ENCODE results near the gene ACIN1.

The ACIN1 gene

DNA sequence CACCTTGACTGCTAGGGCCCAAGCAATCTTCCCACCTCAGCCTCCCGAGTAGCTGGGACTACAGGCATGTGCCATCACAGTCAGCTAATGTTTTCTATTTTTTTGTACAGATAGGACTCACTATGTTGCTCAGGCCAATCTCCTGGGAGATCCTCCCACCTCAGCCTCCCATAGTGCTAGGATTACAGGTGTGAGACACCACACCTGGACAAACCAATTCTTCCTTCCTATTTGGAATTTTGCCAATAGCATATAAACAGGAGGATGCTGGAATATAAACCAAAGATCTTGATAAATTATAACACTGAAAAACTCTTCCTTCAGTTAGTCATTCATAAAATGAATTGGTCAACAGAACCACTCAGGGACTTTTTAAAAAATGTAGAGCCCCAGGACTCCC is 8.4 kb downstream of the ACIN1 start:
- DNase-seq = no peak

DNA sequence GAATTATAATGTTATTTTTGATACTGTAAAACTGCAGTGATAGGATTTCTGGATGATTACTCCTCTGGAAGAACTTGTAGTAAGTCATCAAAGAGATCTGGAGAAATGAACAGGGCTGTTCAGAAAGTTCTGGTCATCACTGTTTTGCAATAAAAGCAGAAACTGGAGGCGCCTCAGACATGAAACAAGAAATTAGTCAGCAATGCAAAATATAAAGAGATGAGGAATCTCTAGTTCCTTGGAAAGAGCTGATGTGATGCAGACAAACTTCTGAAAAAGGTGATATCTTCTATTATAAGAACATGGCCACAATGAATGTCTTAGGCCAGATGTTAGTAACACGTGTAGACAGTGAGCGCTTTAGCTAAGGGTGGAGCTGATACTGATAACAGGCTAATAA is 9.5 kb downstream of the ACIN1 start:
- DNase-seq = no peak

DNA sequence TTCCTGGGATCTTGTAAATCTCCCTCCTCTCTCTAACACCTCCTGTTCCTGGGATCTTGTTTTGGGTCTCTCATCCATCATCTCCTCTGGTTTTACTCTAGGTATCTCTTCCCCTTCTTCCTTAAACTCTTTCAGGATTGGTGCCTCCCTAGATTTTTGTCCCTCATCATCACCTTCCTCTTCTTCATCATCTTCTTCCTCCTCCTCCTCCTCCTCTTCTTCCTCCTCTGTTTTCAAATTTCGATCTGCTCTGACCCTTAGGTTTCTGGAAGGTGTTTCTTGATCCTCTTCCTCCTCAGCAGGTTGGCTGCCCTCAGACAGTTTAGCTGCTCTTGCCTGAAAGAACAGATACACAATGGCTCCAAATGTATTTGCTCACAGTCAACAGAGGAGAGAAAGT is 14.5 kb downstream of the ACIN1 start:
- no peak for DNase-seq

DNA sequence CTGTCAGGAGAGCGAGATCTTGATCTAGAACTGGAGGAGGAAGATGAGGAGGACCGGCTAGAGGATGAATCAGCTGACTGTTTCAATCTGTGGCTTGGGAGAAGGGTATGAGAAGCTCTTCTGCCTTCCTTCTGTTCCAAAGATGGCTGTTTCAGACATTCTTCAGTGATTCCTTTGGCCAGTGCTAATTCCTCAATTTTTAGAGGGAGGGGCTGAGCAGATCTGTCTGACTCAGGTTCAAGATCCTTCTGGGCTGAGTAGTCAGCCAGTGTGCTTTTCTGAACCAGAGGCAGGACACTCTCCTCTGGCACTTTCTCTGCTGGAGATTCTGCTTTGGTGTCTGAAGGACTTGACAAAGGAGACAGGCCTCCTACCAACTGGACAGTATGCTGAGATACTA is 15.2 kb downstream of the ACIN1 start:
- DNase-seq = no peak

DNA sequence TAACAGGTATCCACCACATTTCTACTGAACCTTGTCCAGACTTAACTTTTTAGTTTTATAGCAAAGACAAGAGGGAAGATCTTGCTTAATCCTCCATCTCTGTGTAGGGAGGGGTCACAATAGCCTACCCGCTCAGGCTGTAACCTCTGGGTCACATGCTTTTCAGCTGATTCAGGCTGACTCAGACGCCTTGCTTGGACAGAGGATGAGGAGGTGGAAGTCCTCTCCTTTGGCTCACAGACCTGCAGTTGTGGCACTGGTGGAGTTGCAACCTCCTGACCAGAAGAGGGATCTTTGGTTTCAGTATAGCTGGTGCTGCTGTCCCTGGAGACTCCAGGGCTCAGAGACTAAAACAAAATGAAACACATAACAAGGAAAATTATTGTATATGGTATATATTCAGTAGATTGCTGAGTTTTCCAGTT is 16.2 kb downstream of the ACIN1 start:
- DNase-seq = no peak

DNA sequence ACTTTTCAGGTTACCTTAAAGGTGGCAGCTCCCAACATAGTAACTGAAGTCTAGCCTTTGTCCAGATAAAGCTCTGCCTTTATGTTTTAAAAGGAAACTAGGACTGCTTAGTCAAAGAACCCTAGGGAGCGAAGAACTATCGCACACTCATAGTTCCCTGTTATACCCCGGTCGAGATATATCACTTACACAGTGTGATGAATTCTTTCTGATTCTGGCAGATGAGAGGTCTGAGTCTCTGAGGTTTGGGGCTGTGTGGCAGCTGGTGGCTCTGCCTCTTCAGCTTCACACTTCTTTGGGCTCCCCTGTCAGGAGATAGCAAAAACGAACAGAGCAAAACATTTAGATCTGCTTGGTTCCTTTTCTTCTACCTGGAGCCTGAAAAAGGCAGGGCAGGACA is 17.0 kb downstream of the ACIN1 start:
- DNase-seq = no peak

DNA sequence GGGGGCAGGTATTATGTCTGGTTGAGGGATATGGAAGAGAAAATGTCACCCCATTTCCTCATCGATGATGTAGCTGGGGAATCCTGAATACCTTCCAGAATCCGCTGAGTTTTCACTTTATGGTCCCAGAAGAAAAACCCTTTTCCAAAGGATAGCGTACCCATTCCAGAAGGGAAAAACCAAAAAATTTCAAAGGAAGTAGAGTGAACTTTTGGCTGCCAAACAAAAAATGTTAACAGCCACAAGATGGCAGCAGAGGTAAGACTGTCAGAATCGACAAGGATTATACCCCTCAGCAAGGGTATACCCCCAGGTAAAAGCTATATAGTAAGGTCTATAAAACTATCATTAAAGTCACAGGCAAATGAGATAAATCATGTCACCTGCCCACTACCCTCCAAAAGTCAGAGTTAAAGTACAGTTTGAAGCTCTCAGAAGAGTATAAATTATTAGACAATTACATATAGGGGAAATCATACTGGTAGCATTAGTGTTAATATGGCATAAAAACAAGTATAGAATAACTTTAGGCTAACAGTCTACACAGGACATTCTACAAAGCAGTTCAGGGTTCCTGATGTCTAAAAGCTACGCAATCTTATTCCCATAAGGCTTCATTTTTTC is 18.0 kb downstream of the ACIN1 start:
- DNase-seq = no peak

DNA sequence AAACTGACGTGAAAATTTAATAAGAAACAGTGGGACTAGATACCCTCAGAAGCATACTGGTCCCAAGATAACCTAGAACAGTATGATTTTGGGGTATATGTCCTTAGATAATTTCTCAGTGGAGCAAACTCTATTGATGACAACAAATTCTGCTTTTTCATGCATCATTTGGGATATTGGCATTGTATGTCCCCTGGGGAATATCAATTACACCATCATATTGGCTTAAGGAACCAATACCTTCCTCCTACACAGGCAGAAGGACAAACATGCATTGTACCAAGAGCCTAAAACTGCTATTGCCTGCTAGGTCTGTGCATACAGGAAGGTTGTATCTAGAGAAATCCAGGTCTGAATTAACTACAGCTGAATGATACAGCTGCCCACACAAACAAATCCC is 20.0 kb downstream of the ACIN1 start:
- no peak for DNase-seq

DNA sequence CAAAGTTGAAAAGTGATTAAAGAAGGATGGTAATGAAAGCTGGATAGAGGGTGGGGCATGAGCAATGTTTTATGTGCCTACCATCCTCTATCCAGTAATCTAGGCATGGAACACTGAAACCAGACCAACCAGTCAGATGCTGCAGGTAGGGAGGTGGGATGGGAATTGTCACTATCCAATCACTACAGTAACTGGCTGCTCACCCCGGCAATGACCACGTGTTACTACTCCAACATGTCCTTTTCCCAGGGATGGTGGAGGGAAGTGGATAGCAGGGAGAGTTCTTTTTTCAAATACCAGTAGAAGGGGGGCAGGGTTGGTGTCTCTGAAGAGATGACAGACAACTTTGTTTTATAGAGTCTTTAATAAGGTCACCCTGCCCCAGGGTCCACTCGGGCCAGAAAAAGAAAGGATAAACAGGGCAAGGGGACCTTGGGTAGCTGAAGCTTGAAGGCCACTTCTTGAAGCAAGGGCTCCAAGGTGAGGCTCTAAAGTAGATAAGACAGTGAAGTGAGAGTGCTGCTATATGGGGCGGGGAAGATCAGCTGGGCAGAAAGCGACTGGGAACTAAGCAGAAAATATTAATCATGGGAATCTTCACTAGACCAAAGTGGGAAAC is 22.9 kb downstream of the ACIN1 start:
- DNase-seq = no peak

DNA sequence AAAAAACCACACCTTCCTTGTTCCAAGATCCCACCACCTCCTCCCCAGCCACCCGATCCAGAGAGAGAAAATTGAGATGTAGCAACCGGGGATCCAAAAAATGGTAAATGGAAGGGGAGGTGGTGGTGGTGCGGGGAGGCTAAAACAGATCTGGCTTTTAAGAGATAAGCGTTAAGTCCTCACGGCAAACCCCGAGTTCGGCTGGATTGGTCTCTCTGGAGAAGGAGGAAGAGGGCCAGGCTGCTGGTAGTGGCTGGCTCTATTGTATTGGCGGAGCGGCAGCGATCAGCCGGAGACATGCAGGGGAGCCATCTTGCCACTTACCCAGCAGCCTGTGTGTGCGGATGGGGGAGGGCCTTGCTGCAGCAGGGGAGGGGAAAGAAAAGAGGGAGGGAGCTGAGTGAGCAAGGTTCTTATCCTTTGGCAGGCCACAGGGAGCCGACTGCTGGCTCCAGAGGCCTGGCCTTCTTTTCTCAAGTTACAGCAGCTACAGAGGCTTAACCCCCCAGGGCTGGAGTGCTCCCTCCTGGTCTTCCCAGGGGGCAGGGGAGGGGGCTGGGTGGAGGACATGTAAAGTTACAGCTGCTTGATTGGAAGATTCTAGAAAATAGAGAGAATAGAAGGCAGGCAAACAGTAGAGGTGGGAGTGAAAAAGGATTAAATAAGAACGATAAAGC is 23.6 kb downstream of the ACIN1 start:
- DNase-seq = no peak

DNA sequence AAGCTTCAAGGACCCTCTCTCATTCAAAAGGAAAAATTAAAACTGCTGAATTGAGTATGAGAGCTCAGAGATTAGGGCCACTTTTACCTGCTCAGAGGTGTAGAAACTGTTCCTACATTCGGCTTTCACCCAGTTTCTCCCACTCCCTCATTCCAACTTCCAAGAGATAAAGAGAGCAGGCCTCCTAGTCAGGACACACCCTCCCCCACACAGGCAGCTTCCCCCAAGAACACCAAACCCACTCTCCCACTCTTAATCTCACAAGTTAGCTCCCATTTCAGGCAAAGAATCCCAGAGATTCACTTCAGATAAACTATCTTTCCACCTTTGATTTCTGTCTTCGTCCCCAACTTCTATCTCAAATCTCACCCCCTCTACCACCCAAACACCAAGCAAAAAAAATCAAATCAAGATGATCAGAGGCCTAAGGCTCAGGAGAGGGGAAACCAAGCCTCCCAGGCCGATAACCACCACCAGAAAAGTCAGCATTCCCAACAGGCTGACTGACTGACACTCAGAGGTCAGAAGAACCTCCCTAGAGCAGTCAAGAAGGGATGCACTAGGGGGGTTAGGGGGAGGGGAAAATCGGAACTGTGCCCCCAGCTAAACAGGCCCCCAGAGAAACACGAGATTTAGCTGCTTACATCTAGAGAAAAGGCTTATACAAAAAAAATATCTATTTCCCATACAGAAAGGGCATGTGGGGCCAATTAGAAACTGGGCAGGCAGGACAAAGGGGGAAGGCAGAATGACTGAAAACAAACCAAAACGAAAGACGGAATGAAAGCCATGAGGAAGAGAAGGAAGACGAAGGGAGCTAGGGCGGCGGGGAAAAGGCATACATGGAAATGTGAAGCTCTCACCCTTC is 24.4 kb downstream of the ACIN1 start:
- no peak for DNase-seq

DNA sequence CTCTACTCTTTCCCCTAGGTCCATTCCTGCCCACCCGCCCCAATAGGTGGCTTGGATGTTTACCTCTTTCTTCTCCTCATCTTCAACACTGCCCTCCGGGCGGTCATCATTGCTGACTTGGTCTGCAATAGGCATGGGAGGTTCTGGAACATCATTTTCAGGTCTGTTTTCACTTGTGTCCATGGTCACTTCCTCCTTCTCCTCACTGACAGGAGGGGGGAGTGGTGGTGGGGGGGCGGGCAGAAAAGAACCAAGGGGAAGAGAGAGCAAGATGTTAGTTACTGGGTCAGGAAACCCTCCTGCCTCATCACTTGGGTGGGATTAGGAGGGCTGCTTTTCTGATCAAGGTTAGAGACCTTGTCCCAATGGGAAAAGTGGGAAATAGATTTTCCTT is 25.5 kb downstream of the ACIN1 start:
- DNase-seq = no peak

DNA sequence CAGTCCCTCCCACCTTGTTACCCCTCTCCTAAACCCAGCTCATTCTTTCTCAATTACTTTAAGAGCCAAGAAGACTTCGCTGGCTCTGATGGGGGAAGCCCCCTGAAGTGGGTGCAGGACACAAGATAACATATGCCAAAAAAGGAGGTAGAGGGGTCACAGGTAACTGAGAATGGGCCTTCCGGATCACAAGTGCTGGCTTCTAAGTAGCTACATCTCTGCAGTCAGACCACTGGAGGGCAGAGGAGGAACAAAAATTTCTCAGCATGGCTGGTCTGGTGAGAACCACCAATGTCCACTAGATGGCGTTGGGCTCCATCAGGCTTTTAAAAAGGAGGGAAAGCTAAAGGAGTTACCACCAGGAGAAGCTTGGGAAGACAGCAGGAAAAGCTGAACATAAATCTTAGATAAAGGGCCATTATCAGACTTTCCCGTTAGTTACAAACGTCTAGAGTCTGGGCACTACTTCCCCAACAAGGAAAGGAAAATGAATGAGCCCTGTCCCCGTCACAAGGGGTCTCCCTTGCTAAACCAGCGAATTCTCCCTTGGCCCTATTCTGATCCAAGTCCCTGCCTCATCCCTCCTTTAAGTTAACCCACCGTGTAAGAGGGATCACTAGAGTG is 26.0 kb downstream of the ACIN1 start:
- no peak for DNase-seq

DNA sequence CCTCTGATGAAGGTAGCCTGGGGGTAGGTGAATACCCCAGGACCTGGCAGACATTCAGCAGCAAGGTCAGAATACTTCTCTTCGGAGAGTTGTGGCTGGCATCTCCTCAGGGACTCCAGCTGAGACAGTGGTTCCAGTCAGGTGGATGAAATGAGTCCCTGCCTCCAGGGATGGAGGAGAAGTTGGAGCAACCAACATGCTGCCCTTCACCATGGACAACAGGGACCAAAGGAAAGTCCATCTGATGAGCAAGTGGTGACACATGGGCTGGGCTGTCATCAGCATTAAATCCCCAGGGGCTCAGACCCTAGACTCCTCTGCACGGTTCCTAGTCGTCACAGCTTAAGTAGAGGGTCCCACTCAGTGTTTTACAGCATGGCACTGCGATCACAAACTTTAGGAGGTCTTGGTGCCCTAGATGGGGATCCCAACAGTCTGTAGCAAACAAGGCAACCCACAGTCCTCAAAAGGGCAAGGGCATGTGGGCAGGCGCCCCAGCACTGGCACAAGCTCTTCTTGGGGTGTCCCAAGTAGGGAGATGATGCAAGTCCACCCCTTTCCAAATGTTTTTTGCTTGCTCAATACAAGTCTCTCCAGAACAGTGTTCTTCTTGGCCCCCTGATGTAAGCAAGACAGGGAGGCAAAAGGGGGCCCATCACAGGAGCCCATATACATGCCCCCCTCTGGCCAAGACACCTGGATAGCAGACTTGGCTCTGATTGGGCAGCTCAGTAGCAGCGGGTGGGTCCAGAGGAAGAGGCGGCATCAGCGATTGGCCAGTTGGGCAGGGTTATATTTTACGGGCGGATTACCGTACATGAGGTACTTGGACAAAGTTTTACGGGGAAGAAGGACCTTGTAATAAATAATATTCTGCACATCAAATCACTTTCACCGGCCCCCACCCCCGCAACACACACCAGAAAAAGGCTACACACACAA is 26.8 kb downstream of the ACIN1 start:
- no peak for DNase-seq

DNA sequence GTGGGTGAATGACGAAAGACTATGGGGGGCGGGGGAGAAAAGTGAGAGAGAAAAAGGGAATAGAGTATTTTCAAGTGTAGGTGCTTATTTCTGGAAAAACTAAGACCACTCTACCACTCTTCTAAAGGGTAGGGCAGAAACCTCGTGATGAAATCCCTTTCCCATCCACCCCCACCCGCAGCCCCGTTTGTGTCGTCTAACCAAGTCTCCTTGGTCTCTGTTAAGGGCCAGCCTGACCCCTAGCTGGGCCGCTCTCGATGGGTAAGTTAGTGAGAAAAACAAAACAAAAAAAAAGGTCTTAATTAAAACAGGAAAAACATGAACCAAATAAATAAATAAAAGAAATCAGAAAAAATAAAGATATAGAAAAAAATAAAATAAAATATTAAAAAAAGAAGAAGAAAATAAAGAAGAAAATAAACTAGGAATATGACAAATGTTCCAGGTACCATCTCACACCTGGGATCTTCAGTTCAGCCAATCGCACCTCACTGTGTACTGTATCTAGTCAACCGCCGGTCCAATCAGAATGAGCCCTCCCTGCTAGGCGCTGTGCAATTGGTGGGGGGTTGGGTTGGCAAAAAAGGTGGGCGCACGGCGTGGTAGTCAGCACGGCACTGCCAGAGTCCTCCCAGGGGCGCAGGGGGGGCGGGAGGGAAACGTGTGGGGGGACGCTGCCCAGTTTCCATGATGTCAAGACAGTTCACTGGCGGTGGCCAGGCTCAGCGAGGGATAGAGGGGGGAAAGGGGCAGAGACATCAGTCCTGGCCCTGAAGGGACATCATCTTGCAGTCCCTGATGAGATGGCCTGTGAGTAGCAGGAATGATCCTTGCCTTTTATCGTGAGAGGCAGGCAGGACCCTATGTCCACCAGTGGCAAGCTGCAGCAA is 27.8 kb downstream of the ACIN1 start:
- no peak for DNase-seq

DNA sequence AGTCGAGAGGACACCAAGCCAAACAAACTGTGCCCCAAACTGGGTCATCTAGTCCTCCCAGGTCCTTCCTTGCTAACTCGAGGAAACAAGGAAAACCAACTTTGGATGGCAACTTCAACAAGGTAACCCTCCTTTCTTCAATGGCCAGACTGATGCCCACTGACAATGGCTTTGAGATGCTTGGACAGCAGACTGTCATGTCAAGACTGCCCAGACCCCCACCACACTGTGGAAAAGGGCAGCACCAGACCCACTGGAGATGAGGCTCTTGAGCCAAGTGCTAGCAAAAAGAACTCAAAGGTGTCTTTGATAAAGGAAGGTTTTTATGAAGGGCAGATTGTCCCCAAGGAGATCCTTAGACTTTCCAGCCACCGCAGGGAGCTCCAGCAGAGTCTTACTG is 28.6 kb downstream of the ACIN1 start:
- DNase-seq = no peak

DNA sequence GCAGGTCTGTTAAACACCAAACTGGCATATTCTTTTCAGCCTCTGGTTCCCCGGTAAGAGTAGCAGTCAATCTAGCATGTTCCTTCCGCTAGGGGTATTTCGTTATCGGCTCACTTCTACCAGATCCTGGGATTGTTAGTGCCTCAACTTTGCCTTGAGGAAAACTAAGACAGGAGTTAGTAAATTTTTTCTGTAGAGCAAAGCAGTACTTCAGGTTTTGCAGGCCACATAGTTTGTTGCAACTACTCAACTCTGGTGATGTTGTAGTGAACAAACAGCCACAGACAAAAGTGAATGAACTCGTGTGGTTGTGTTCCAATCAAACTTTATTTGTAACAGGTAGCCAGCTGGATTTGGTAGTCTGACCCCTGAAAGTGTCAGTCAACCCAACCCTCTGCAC is 31.3 kb downstream of the ACIN1 start:
- no peak for DNase-seq

DNA sequence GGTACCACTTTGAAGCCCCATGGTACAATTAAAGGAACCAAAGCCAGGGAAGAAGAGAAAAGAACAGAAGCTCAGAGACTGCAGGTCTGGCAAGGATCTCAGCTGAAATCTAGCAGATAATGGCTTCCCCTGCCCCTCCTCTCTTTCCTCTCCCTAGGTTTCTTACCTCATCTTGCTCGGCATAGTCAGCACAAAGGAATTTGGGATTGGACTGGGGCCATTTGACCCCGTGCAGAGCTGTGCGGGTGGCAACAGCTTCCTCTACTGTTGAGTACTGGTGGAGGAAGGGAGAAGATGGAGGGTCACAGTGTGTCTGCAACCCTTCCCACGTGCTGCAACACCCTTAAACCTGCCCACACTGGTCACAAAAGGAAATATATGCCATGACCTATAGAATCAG is 32.9 kb downstream of the ACIN1 start:
- no peak for DNase-seq

DNA sequence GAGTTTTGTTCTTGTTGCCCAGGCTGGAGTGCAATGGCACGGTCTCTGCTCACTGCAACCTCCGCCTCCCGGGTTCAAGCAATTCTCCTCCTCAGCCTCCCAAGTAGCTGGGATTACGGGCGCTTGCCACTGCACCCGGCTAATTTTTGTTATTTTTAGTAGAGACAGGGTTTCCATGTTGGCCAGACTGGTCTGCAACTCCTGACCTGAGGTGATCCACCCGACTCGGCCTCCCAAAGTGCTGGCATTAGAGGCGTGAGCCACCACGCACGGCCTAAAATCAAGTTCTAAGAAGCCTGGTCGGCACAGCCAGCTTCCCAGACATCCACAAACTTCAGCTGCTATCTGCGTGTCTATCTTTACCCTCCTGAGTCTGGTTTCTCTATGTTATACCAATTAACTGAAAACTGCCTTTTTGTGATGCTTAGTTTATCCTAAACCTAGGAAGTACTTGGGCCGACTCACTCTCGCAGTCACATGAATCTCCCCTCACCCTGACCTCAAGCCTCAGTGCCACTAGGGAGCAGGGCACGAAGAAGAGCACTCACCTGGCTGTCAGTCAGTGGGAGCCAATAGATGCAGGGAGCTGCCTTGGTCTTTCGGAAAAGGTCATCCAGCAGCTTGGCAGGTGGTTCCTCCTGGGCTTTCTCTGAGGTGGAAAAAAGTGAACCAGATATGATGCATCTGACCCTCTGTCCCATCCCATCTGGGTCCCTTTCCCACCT is 34.2 kb downstream of the ACIN1 start:
- DNase-seq = no peak
